Fibroblast of peridontal ligament (primary cell): ENCODE measurements around the gene RUNDC1.
A peak's percentile ranks its signal among the peaks of the same experiment; 100 is the strongest.

ENCODE experiments used
- DNase-seq: peaks from one replicate; pipeline ENCODE4 v3.0.0-alpha.2; 2010; ENCODE audit errors: extremely low read depth

The RUNDC1 gene

GRCh38 chr17:43018932-43019331 is 38.6 kb downstream of the RUNDC1 start:
- peak; percentile 49 for DNase-seq

DNA sequence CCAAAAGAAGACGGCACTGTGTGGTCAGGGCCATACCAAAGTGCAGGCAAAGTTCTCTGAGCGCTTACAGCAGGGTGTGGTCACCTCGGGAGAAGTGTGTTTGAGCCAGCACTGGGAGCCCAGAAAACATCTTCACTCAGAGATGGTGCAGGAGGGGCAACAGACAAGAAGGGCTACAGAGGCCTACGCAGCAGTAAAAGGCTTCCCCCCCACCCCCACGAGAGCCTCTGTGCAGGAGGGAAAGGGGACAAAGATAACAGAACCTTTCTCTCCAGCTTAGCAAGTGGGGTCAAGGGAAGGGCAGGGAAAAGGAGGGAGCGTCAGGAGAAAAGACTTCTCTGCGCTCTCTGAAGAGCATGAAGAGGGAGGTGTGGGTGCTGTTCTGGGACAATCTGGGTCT is 39.1 kb downstream of the RUNDC1 start:
- no peak for DNase-seq

DNA sequence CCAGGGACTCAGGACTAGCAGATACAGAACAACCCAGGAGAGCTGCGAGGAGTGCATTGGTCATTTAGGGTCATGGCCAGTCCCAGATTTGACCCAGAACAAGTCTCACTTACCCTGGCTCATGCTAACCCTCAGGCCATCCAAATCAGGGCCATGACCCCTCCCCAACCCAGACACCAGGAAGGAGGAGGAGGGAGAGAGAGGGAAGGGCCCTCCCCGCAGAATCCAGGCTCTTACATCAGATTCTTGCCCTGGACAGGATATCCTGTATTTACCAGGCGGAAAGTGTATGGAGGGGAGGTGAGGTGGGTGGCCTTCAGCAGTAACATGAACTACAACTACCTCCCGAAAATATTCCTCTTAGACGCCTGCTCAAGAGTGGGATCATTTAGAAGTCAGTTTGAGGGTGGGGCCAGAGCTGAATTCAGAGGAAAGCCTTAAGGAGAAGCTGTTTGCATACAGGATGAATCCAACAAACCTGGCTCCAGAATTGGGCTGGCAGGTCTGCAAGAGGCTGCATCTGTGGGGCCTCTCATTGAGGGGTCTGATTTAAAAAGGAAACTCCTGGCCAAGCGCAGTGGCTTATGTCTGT is 39.8 kb downstream of the RUNDC1 start:
- no peak for DNase-seq

- DNase-seq = peak; percentile 75
Measured at GRCh38 chr17:43020789-43021740, 40.7 kb downstream of the RUNDC1 start.

DNA sequence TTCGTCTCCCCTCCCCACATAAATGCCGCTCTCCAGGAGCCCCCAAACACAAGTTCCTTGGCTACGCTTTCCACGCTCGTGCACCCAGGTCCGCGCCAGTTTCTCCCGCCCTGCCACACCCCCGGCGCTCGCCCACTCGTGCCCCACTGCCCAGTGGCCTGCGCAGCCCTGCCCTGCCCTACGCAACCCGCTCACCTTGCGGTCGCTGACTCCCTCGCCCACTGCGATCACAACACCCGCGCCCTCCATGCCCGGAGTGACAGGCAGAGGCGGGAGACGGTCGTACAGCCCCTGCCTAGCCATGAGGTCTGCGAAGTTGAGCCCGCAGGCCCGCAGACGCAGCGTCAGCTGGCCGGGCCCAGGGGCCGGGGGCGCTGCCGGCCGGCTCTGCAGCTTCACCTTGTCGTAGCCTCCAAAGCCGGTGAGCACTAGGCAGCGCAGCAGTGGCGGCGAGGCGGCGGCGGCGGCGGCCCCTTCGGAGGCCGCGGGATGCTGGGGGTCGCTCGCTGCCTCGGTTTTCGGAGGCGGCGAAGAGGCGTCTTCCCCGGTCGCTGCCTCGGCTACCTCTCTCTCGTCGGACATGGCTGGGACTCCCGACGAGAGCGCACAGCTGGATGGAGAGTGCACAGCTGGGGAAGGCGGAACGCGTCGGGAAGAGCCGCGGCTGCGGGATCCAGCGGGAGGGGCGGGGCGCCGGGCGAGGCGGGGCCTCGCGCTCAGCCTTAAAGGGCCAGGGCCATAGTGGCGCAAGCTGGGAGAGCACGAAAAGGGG is 41.6 kb downstream of the RUNDC1 start, which contains the start of gene VAT1:
TSS of gene VAT1 (minus strand) at position 645 of the 772 bp plus-strand sequence. CDS start at position 582, 63 bp downstream.
- DNase-seq = peak; percentile 64

GRCh38 chr17:43024407-43025289 is 44.3 kb downstream of the RUNDC1 start, which contains the start of gene RND2:
TSS of gene RND2 (plus strand) at chr17:43025231. CDS start at chr17:43025348, 117 bp downstream.
- DNase-seq = peak; percentile 96

DNA sequence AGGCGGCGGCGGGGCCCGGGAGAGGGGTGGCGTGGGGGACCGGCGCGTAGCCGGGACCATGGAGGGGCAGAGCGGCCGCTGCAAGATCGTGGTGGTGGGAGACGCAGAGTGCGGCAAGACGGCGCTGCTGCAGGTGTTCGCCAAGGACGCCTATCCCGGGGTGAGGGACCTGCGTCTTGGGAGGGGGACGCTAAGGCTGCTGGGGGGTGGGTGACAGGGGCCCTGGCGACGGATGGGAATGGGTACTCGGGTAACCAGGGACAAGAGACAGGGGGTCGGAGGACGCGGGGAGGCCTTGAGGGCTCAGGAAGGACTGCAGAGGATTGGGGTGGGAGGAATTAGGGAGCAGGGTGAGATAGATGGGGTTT is 44.9 kb downstream of the RUNDC1 start:
- no peak for DNase-seq

- DNase-seq = no peak
Measured at GRCh38 chr17:43025766-43026537, 45.6 kb downstream of the RUNDC1 start.

DNA sequence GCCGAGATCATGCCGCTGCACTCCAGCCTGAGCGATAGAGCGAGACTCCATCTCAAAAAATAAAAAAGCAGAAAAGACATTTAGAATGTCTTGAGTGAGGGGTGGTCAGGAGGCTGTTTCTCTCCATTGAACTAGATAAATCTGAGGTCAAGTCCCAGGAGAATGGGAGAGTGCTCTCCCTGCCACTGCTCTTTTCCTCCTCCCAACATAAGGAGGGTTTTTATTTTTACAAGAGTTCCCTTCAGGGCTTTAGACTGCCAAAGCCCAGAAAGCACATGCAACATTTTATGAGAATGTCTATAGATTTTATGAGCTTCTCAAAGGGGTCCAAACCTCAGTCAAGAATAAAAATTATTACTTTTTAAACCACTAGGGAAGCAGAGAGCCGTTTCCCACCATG is 46.2 kb downstream of the RUNDC1 start:
- DNase-seq = no peak

GRCh38 chr17:43027091-43028032 is 47.0 kb downstream of the RUNDC1 start:
- no peak for DNase-seq

DNA sequence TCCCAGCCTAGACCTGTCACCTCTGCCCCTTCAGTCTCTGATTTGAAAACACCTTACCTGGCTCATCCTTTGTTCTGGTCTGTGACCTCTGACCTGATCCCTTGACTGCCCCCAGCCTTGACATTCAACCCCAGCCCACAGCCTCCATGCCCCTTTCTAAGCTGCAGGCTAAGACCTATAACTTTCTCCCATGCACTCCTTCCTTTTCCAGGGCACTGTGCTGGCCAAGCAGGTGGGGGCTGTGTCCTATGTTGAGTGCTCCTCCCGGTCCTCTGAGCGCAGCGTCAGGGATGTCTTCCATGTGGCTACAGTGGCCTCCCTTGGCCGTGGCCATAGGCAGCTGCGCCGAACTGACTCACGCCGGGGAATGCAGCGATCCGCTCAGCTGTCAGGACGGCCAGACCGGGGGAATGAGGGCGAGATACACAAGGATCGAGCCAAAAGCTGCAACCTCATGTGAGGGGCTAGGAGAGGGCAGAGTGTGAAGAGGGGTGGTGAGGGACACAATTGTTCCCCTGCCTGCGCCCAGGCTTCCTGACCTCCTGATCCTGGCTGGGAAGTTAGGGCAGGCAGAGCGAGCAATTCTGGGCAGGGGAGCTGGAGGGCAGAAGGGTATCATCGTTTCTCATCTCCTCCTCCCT is 48.0 kb downstream of the RUNDC1 start:
- no peak for DNase-seq

DNA sequence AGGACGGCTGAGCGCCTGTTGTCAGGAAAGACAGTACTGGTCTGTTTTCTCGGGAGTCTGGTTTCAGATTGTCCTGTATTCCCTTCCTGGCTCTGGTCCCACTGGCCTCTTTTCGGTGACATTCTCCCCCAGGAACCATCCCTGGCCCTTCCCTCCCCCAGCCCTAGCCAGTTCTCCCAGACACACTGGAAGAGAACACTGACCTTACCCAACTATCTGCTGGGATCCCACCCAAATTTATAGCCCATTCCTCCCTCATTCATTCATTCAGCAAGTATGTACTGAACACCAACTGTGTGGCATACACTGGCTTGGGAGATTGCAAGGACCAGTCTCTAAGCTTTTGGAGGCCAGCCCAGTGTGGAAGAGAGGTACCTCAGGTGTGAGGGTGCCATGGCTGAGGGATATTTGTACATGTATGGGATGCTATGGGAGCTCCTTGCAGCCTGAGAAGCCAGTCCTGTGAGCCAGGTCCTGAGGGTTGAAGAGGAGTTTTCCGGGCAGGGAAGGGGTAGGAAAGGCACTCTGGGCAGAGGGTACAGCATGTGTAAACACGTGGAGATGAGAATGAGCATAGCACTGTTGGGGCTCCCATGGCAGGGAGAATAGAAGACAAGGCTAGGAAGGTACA is 49.9 kb downstream of the RUNDC1 start:
- DNase-seq = no peak

DNA sequence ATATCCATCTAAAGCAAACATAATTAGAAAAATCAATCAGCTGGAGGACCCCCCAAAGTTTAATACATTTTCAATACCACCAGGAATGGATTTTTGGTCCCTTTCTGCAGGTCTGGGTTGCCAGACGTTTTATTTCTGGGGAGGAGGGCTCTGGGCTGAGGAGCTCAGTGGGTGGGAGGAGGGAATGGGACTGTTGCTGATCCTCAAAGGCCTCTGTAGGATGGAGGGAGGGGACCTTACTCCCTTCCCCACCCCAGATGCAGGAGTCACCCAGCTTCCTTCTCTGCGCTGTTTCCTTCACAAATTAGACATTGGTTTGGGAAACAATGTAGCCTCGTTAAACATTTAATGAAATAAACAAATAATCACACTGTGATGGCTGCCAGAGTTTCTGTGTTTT is 51.3 kb downstream of the RUNDC1 start:
- no peak for DNase-seq

DNA sequence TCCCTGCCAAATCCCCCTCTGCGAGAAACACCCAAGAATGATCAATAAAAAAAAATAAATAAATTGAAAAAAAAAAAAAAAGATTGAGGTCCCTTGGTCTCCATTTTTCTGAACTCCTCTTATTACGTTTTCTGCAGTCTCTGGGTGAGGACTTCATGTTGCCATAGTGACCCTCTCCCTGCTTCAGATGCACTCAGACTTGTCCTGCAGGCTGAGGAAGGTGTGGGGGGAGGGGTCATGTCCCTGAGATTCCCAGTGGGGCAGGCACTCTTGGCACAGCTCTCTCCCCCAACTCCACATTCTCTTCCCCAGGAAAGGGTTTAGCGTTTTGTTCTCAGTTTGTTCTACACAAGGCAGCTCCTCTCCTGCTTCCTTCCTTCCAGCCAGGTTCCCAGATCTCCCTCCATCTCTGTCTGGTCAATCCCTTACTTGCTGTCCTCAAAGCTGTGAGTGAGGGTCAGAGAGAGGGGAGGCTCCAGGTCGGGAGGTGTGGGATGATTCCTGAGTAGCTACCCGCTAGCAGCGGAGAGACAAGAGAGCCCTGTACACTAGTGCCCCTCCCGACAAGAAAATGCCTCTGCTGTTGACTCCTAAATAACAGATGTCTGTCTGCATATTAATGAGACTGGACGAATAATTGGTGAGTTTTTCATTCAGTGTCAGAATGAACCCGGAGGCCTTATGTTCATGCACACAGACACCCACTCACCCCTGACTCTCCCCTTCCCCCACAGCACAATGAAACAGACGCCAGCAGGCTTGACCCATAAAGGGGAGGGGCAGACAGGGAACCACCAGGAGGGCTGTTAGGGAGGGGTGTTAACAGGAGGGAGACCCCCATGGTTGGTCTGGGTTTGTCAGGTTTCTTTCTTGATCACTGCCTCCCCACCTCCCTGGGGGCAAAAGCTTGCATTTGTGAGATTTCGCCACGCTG is 53.9 kb downstream of the RUNDC1 start:
- DNase-seq = no peak

- no peak for DNase-seq
Measured at GRCh38 chr17:43034894-43035293, 54.5 kb downstream of the RUNDC1 start.

- DNase-seq = no peak
Measured at GRCh38 chr17:43039646-43040045, 59.3 kb downstream of the RUNDC1 start.

DNA sequence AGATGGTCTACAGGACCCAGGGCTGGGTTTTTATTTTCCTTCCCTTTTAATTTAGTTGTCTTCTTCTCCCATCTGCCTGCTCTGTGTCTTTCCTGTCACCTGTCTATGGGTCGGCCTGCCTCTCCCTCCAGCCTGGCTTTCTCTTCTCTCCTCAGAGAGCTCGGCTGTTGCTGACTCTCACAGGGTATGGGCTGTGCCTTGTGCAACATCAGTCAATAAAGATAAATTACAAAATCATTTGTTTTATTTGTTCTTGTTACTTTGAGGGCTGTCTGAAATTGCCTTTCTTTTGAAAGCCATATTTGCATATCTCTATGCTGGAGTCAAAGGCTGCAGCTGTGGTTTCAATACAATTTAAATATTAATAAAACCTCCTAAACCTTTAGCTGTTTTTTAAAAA is 60.3 kb downstream of the RUNDC1 start:
- DNase-seq = no peak
